ENCODE data around the gene ATP6V1C2. TPM values are rescaled to one million over a fixed set of nuclear protein-coding genes. Genes with fewer than 3 reads are reported as not detected.

Gene ATP6V1C2
- total RNA-seq, 1 experiment from 2014 or later, result not detected

- H4K20me1 ChIP-seq (ENCODE audit: insufficient read depth), result no peaks in the 10 kb centered on the region
- H3K79me2 ChIP-seq (ENCODE audit: low read depth), result no peaks in the 10 kb centered on the region
- TF ChIP-seq, protein P1, sequence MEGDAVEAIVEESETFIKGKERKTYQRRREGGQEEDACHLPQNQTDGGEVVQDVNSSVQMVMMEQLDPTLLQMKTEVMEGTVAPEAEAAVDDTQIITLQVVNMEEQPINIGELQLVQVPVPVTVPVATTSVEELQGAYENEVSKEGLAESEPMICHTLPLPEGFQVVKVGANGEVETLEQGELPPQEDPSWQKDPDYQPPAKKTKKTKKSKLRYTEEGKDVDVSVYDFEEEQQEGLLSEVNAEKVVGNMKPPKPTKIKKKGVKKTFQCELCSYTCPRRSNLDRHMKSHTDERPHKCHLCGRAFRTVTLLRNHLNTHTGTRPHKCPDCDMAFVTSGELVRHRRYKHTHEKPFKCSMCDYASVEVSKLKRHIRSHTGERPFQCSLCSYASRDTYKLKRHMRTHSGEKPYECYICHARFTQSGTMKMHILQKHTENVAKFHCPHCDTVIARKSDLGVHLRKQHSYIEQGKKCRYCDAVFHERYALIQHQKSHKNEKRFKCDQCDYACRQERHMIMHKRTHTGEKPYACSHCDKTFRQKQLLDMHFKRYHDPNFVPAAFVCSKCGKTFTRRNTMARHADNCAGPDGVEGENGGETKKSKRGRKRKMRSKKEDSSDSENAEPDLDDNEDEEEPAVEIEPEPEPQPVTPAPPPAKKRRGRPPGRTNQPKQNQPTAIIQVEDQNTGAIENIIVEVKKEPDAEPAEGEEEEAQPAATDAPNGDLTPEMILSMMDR (conservative IDR thresholded peaks at IDR 0.05), result no peak
- TF ChIP-seq EZH2 (IDR thresholded peaks at IDR 0.05; ENCODE audit: low read depth), result no peak
- no peaks in the 10 kb centered on the region for H3K4me1 ChIP-seq (replicated peaks; ENCODE audit: insufficient read depth)
- no peak overlapping the region for H2AFZ ChIP-seq
- no peak overlapping the region for H3K4me2 ChIP-seq
- H3K4me3 ChIP-seq, result no peak overlapping the region
- no peaks in the 10 kb centered on the region for H3K27me3 ChIP-seq (ENCODE audit: insufficient read depth, low read depth)
- DNase-seq, result no peak
- ChIA-PET CTCF (no interaction called here), POLR2A (ENCODE audit: unreplicated experiment) (no interaction called here)
- no peaks in the 10 kb centered on the region for H3K36me3 ChIP-seq (ENCODE audit: low read depth)
- no peaks in the 10 kb centered on the region for H3K9me2 ChIP-seq (ENCODE audit: insufficient read depth)
- H3K9me3 ChIP-seq (ENCODE audit: insufficient read depth, low read depth), result no peaks in the 10 kb centered on the region
- no TSS peak for BruUV-seq (replicated peaks)
- no peak overlapping the region for H3K27ac ChIP-seq
- H3F3A ChIP-seq (ENCODE audit: insufficient read depth, low read depth), result peaks cover 6% of the 10 kb centered on the region
- intact Hi-C loops (cut with micrococcal nuclease; ENCODE audit: unreplicated experiment), result no loop called here
Measured at GRCh38 chr2:10770956-10771750, 49.7 kb downstream of the ATP6V1C2 start.

GRCh38 chr2:10771786-10772185 lies 50.4 kb downstream of the ATP6V1C2 start:
- POLR2A ChIA-PET (ENCODE audit: unreplicated experiment), result no interaction called here
- Histone ChIP-seq H3K4me1 (replicated peaks; ENCODE audit: insufficient read depth) (no peaks in the 10 kb centered on the region), H3K4me3 (no peak overlapping the region), H3K9me3 (ENCODE audit: insufficient read depth, low read depth) (no peaks in the 10 kb centered on the region), H3K9me2 (ENCODE audit: insufficient read depth) (no peaks in the 10 kb centered on the region), H4K20me1 (ENCODE audit: insufficient read depth) (no peaks in the 10 kb centered on the region), H3K79me2 (ENCODE audit: low read depth) (no peaks in the 10 kb centered on the region), H3F3A (ENCODE audit: insufficient read depth, low read depth) (peaks cover 6% of the 10 kb centered on the region), H3K27ac (no peak overlapping the region), H3K27me3 (ENCODE audit: insufficient read depth, low read depth) (no peaks in the 10 kb centered on the region), H3K36me3 (ENCODE audit: low read depth) (no peaks in the 10 kb centered on the region), H3K4me2 (no peak overlapping the region), H2AFZ (no peak overlapping the region)
- CTCF ChIA-PET, result no interaction called here
- BruUV-seq (replicated peaks), result no TSS peak
- TF ChIP-seq, protein P1 (conservative IDR thresholded peaks at IDR 0.05), result no peak
- no peak for TF ChIP-seq EZH2 (IDR thresholded peaks at IDR 0.05; ENCODE audit: low read depth)
- intact Hi-C loops (cut with micrococcal nuclease; ENCODE audit: unreplicated experiment), result no loop called here
- no peak for DNase-seq

- POLR2A ChIA-PET (ENCODE audit: unreplicated experiment), result no interaction called here
- H2AFZ ChIP-seq, result no peak overlapping the region
- H3K9me2 ChIP-seq (ENCODE audit: insufficient read depth), result no peaks in the 10 kb centered on the region
- no peaks in the 10 kb centered on the region for H3K36me3 ChIP-seq (ENCODE audit: low read depth)
- CTCF ChIA-PET, result no interaction called here
- H3K27me3 ChIP-seq (ENCODE audit: insufficient read depth, low read depth), result no peaks in the 10 kb centered on the region
- H3K4me3 ChIP-seq, result no peak overlapping the region
- H4K20me1 ChIP-seq (ENCODE audit: insufficient read depth), result no peaks in the 10 kb centered on the region
- H3K4me2 ChIP-seq, result no peak overlapping the region
- no peak for DNase-seq
- peaks cover 6% of the 10 kb centered on the region for H3F3A ChIP-seq (ENCODE audit: insufficient read depth, low read depth)
- no peak overlapping the region for H3K27ac ChIP-seq
- H3K4me1 ChIP-seq (replicated peaks; ENCODE audit: insufficient read depth), result no peaks in the 10 kb centered on the region
- TF ChIP-seq, protein P1 (conservative IDR thresholded peaks at IDR 0.05), result no peak
- no peak for TF ChIP-seq EZH2 (IDR thresholded peaks at IDR 0.05; ENCODE audit: low read depth)
- intact Hi-C loops (cut with micrococcal nuclease; ENCODE audit: unreplicated experiment), result no loop called here
- no peaks in the 10 kb centered on the region for H3K79me2 ChIP-seq (ENCODE audit: low read depth)
- BruUV-seq (replicated peaks), result no TSS peak
- no peaks in the 10 kb centered on the region for H3K9me3 ChIP-seq (ENCODE audit: insufficient read depth, low read depth)
Measured at GRCh38 chr2:10772201-10772867, 50.9 kb downstream of the ATP6V1C2 start.

All from PC-9 (cell line).